WTC11 (cell line): Measurements from ENCODE around the gene GNPDA2. TPM values are rescaled to one million over a fixed set of nuclear protein-coding genes. Genes with fewer than 3 reads are reported as not detected.

Source experiments
- ATAC-seq: fragments of 200-7000 bp; cut with Tn5 transposase; 2 replicates; pipeline ENCODE4 v1.10.0; 2021; ENCODE audit warnings: mild to moderate bottlenecking, moderate library complexity
- CTCF ChIA-PET: fragments of 300-600 bp; sonication (Branson Sonifier 250); formaldehyde crosslinking; loops from one replicate; lab custom pipeline; 2021; ENCODE audit warnings: antibody characterized with exemption; lab: Charles Lee
- POLR2A ChIA-PET: fragments of 350-600 bp; sonication (Branson Sonifier 250); formaldehyde crosslinking; loops from one replicate; lab custom pipeline; 2021; ENCODE audit warnings: antibody characterized with exemption; lab: Charles Lee
- DNase-seq: peaks from one replicate; pipeline ENCODE4 v3.0.0; 2021; ENCODE audit warnings: low spot score
- H3K27ac Mint-ChIP-seq: 2 replicates; pipeline ENCODE4 v1.8.0; 2021; ENCODE audit warnings: mixed read lengths
- H3K27me3 Mint-ChIP-seq: 2 replicates; pipeline ENCODE4 v1.8.0; 2021; ENCODE audit warnings: low read depth, mild to moderate bottlenecking, moderate library complexity, mixed read lengths
- H3K36me3 Mint-ChIP-seq: 2 replicates; pipeline ENCODE4 v1.8.0; 2021; ENCODE audit warnings: mixed read lengths
- H3K4me1 Mint-ChIP-seq: 2 replicates; pipeline ENCODE4 v1.8.0; 2022; ENCODE audit warnings: mixed read lengths
- H3K4me3 Mint-ChIP-seq: 2 replicates; pipeline ENCODE4 v1.8.0; 2021; ENCODE audit warnings: mild to moderate bottlenecking, moderate library complexity, mixed read lengths
- H3K9me3 Mint-ChIP-seq: 2 replicates; pipeline ENCODE4 v1.8.0; 2021; ENCODE audit warnings: mixed read lengths
- ATF2 ChIP-seq: sonication (generic); formaldehyde crosslinking; IDR thresholded peaks from 2 replicates; pipeline ENCODE4 v1.8.1; 2022; ENCODE audit warnings: low read depth, missing genetic modification reagents, borderline replicate concordance
- ATF3 ChIP-seq: sonication (generic); formaldehyde crosslinking; conservative IDR thresholded peaks from 2 replicates; pipeline ENCODE4 v1.8.1; 2022; ENCODE audit warnings: mild to moderate bottlenecking, missing genetic modification reagents
- CREM ChIP-seq: sonication (generic); formaldehyde crosslinking; IDR thresholded peaks from 2 replicates; pipeline ENCODE4 v1.8.1; 2022; ENCODE audit warnings: mild to moderate bottlenecking, missing genetic modification reagents, moderate library complexity
- CTCF ChIP-seq: fragments of 200-600 bp; IDR thresholded peaks from 2 replicates; pipeline ENCODE4 v1.8.0; 2022; ENCODE audit warnings: antibody characterized with exemption
- E2F4 ChIP-seq: sonication (generic); formaldehyde crosslinking; IDR thresholded peaks from 2 replicates; pipeline ENCODE4 v1.8.1; 2022; ENCODE audit warnings: low read depth, mild to moderate bottlenecking, moderate library complexity, missing genetic modification reagents, borderline replicate concordance
- ESRRA ChIP-seq: sonication (generic); formaldehyde crosslinking; IDR thresholded peaks from 2 replicates; pipeline ENCODE4 v1.8.1; 2022; ENCODE audit warnings: mild to moderate bottlenecking, missing genetic modification reagents, borderline replicate concordance
- ETV6 ChIP-seq: sonication (generic); formaldehyde crosslinking; IDR thresholded peaks from 2 replicates; pipeline ENCODE4 v1.8.1; 2022; ENCODE audit warnings: mild to moderate bottlenecking, missing genetic modification reagents
- GTF2I ChIP-seq: fragments of 250-450 bp; sonication (Bioruptor Pico); conservative IDR thresholded peaks from 2 replicates; pipeline ENCODE4 v1.4.0; 2021; ENCODE audit warnings: mild to moderate bottlenecking
- MLX ChIP-seq: sonication (generic); formaldehyde crosslinking; IDR thresholded peaks from 2 replicates; pipeline ENCODE4 v1.8.1; 2023; ENCODE audit warnings: mild to moderate bottlenecking, missing genetic modification reagents, moderate library complexity
- MXD4 ChIP-seq: fragments of 250-450 bp; sonication (Bioruptor Pico); IDR thresholded peaks from 2 replicates; pipeline ENCODE4 v1.8.0; 2021; ENCODE audit warnings: mild to moderate bottlenecking, moderate library complexity, borderline replicate concordance
- MYBL2 ChIP-seq: sonication (generic); formaldehyde crosslinking; IDR thresholded peaks from 2 replicates; pipeline ENCODE4 v1.8.1; 2023; ENCODE audit warnings: mild to moderate bottlenecking, moderate library complexity, missing genetic modification reagents
- PRDM15 ChIP-seq: sonication (generic); formaldehyde crosslinking; IDR thresholded peaks from 2 replicates; pipeline ENCODE4 v1.8.0; 2022; ENCODE audit warnings: missing genetic modification reagents
- ZNF121 ChIP-seq: sonication (generic); formaldehyde crosslinking; IDR thresholded peaks from 2 replicates; pipeline ENCODE4 v1.8.0; 2023; ENCODE audit warnings: missing genetic modification reagents
- ZNF219 ChIP-seq: sonication (generic); formaldehyde crosslinking; IDR thresholded peaks from 2 replicates; pipeline ENCODE4 v1.8.0; 2023; ENCODE audit warnings: missing genetic modification reagents, mild to moderate bottlenecking, borderline replicate concordance
- total RNA-seq: library from RNA; stranded (reverse); gene quantifications from 3 replicates; pipeline ENCODE4 v1.2.3, GENCODE V29; 2021

GNPDA2 gene
- total RNA-seq, 1 experiment from 2014 or later = 4.9 TPM

GRCh38 chr4:44713125-44713524, 13.2 kb downstream of the GNPDA2 start:
- ATAC-seq (no peak), DNase-seq (no peak)
- Mint-ChIP-seq H3K9me3 (no peaks in the 10 kb centered on the region), H3K27ac (no peak overlapping the region), H3K4me3 (no peak overlapping the region), H3K4me1 (no peaks in the 10 kb centered on the region), H3K27me3 (no peaks in the 10 kb centered on the region), H3K36me3 (0 out of 2 replicates have a peak, but pooled peaks cover 3% of the 10 kb centered on the region)
- ChIA-PET CTCF (no interaction called here), POLR2A (no interaction called here)
- TF ChIP-seq ZNF219 (CRISPR knock-in tag) (no peak), CREM (CRISPR knock-in tag) (no peak), ETV6 (CRISPR knock-in tag) (no peak), PRDM15 (CRISPR knock-in tag) (no peak), ATF3 (CRISPR knock-in tag) (no peak), ESRRA (CRISPR knock-in tag) (no peak), MLX (CRISPR knock-in tag) (no peak), CTCF (no peak), E2F4 (no peak), GTF2I (CRISPR knock-in tag) (no peak), MYBL2 (CRISPR knock-in tag) (no peak), ATF2 (CRISPR knock-in tag) (no peak)

- H3K27ac Mint-ChIP-seq = no peak overlapping the region
- DNase-seq (no peak), ATAC-seq (no peak)
- no peaks in the 10 kb centered on the region for H3K9me3 Mint-ChIP-seq
- H3K4me1 Mint-ChIP-seq = peaks cover 5% of the 10 kb centered on the region
- ChIA-PET POLR2A (no interaction called here), CTCF (no interaction called here)
- H3K36me3 Mint-ChIP-seq = peaks cover 22% of the 10 kb centered on the region
- H3K27me3 Mint-ChIP-seq = no peaks in the 10 kb centered on the region
- H3K4me3 Mint-ChIP-seq = no peak overlapping the region
- TF ChIP-seq ZNF121 (CRISPR knock-in tag) (no peak), MXD4 (no peak)
Observed at GRCh38 chr4:44704673-44705072, 21.7 kb downstream of the GNPDA2 start.
